Measurements from ENCODE around the gene DUSP15.

Gene DUSP15

GRCh38 chr20:31860390-31861134, 9.8 kb downstream of the DUSP15 start:
- no peak for DNase-seq (ENCODE audit: low read depth in 2 of 3, low spot score in 1 of 3)

GRCh38 chr20:31859998-31860380, 10.3 kb downstream of the DUSP15 start:
- no peak for DNase-seq (ENCODE audit: low read depth in 2 of 3, low spot score in 1 of 3)

- no peak for DNase-seq (ENCODE audit: low read depth in 2 of 3, low spot score in 1 of 3)
Measured at GRCh38 chr20:31859266-31859997, 10.9 kb downstream of the DUSP15 start.

GRCh38 chr20:31858760-31859083, 11.6 kb downstream of the DUSP15 start:
- no peak for DNase-seq (ENCODE audit: low read depth in 2 of 3, low spot score in 1 of 3)

GRCh38 chr20:31857861-31858759, 12.2 kb downstream of the DUSP15 start:
- DNase-seq (ENCODE audit: low read depth in 2 of 3, low spot score in 1 of 3): no peak

GRCh38 chr20:31856516-31856915, 13.8 kb downstream of the DUSP15 start:
- no peak for DNase-seq (ENCODE audit: low read depth in 2 of 3, low spot score in 1 of 3)

- DNase-seq (ENCODE audit: low read depth in 2 of 3, low spot score in 1 of 3): no peak
Measured at GRCh38 chr20:31853481-31853880, 16.8 kb downstream of the DUSP15 start.

GRCh38 chr20:31851240-31851955, 18.9 kb downstream of the DUSP15 start:
- DNase-seq (ENCODE audit: low read depth in 2 of 3, low spot score in 1 of 3): no peak

GRCh38 chr20:31849306-31849930, 20.9 kb downstream of the DUSP15 start:
- no peak for DNase-seq (ENCODE audit: low read depth in 2 of 3, low spot score in 1 of 3)

GRCh38 chr20:31848088-31848999, 22.0 kb downstream of the DUSP15 start:
- no peak for DNase-seq (ENCODE audit: low read depth in 2 of 3, low spot score in 1 of 3)

GRCh38 chr20:31846793-31847138, 23.6 kb downstream of the DUSP15 start:
- DNase-seq (ENCODE audit: low read depth in 2 of 3, low spot score in 1 of 3): no peak

GRCh38 chr20:31845300-31845863, 24.9 kb downstream of the DUSP15 start, which contains the start of gene FOXS1:
FOXS1 (minus strand) TSS chr20:31845604; CDS start chr20:31845542, 62 bp downstream.
- no peak for DNase-seq (ENCODE audit: low read depth in 2 of 3, low spot score in 1 of 3)

- DNase-seq (ENCODE audit: low read depth in 2 of 3, low spot score in 1 of 3): no peak
Measured at GRCh38 chr20:31844737-31845299, 25.5 kb downstream of the DUSP15 start.

GRCh38 chr20:31843881-31844280, 26.4 kb downstream of the DUSP15 start:
- DNase-seq (ENCODE audit: low read depth in 2 of 3, low spot score in 1 of 3): no peak

- DNase-seq (ENCODE audit: low read depth in 2 of 3, low spot score in 1 of 3): no peak
Measured at GRCh38 chr20:31843288-31843687, 27.0 kb downstream of the DUSP15 start.

GRCh38 chr20:31842471-31843157, 27.7 kb downstream of the DUSP15 start:
- DNase-seq (ENCODE audit: low read depth in 2 of 3, low spot score in 1 of 3): no peak

- DNase-seq (ENCODE audit: low read depth in 2 of 3, low spot score in 1 of 3): no peak
Measured at GRCh38 chr20:31841928-31842327, 28.4 kb downstream of the DUSP15 start.

Measured in stimulated activated CD4-positive, alpha-beta T cell treated with anti-CD3 and anti-CD28 coated beads, Interleukin-12 subunit alpha, Interleukin-12 subunit beta, amount 100 ng/mL, for 48 hours (primary cell).